Erythroblast (primary cell): ENCODE results near the gene SFXN5.

Experiments used
- GATA1 ChIP-seq: IDR thresholded peaks from 2 replicates; pipeline ENCODE4 v1.6.1; 2011; ENCODE audit warnings: low read depth, mild to moderate bottlenecking, control low read depth, low read length, moderate library complexity
- POLR2A ChIP-seq: IDR thresholded peaks from 2 replicates; pipeline ENCODE4 v1.6.1; 2011; ENCODE audit warnings: mild to moderate bottlenecking, low read length

- TF ChIP-seq POLR2A = no peak
- no peak for TF ChIP-seq GATA1
These were observed 175.7 kb downstream of the SFXN5 start for GRCh38 chr2:72895759-72896281.
